Activated CD4-positive, alpha-beta T cell treated with anti-CD3 and anti-CD28 coated beads, Interleukin-10, Interleukin-2, amounts not matched to agents 100 ng/mL and 50 ng/mL, durations not matched to agents 16 hours and 8 hours (primary cell): ENCODE measurements around the gene NKX6-1.

Experiments
- DNase-seq: peaks from one replicate; pipeline ENCODE4 v3.0.0-alpha.2; 2020

Gene NKX6-1

DNA sequence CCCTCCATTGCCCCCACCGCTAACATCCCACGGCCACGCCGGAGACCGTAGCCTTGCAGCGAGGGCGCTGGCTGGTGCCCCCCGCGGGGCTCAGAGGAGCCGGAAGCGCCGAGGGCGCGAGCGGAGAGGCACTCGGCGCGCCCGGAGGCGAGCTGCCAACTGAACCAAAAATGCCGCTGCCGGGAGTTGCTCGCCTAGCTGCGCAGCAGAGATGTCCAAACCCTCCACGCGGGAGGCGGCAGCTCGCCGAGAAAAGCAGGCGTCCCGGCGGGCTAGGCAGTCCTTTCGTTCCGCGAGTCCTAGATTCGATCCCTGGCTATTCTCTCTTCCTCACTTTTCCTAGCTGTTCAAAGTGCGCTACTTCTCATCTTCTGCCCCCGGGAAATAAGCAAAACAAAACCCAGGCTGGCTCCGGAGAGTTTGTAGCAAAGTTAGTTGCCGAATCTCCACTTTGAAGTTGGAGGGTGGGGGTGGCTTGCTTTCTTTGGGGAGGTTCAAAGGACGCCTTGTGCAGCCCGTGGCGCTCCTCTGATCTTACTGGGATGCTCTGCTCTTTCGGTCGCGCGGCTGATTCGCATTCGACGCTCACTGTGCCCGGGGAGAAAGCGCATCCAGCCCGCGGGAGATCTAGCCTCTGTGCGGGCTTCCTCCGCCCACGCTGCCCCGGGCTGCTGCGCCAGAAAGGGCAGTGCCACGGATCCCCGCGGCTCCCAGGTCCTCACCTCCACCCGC, 723 bp downstream of the NKX6-1 start:
- no peak for DNase-seq

GRCh38 chr4:84497504-84498202, 1.4 kb downstream of the NKX6-1 start:
- no peak for DNase-seq

GRCh38 chr4:84496706-84497503, 2.2 kb downstream of the NKX6-1 start:
- DNase-seq, result no peak

GRCh38 chr4:84496331-84496705, 2.8 kb downstream of the NKX6-1 start:
- no peak for DNase-seq

DNA sequence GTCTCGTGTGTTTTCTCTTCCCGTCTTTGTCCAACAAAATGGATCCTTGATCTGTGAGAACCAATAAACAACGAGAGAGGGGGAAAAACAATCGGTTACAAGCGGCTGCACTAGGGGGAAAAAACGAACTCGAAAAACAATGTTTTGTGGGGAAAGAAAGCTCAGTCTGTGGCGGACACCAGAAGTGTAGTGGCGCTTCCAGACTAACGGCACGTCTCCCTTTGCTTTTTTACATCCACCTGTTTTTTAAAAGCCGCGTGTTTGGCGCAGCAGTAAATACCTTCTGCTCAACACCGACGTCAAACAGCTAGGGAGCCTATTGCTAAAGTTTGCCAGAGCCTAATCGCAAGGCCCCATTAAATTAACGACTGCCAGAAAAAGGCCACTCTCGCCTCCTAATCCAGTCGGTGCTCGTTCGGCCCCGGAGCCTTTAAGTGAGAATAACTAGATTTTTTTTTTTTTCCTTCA, 3.3 kb downstream of the NKX6-1 start:
- DNase-seq, result no peak

- DNase-seq, result no peak
Observed at GRCh38 chr4:84495118-84495793, 3.8 kb downstream of the NKX6-1 start.

DNA sequence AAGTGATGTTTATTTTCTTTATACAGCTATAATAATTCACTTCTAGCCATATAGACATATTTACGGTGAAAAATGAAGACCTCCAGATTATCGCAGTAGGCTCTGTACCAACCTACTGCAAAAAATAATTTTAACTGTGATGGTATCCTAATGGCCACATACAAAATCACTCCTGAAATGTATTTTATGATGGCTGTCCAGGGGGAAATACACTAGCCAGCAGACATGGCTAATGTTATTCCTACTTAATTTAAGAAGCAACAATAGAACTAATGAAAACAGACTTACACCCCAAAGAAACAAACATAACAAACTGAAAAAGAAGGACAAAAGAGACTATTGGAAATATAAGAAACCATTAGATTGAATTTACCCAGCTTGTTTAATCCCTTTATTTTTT, 4.6 kb downstream of the NKX6-1 start:
- no peak for DNase-seq

DNA sequence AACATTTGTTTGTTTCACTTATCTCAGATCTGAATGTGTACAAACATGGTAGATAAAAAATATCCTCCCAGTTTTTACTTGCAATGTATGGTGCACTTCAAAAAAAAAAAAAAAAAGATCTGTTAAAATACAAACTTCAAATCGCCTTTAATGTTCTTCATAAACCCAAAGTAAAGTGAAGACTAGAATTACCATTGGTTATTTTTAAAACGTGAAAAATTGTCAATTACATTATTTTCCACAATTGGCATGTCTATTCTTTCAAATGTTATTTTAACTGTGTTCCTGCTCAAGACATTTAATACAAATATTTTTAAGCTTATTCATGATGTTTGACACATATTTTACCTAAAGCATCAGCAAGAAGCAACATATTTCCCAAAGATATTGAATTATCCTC, 5.0 kb downstream of the NKX6-1 start:
- DNase-seq, result no peak

DNA sequence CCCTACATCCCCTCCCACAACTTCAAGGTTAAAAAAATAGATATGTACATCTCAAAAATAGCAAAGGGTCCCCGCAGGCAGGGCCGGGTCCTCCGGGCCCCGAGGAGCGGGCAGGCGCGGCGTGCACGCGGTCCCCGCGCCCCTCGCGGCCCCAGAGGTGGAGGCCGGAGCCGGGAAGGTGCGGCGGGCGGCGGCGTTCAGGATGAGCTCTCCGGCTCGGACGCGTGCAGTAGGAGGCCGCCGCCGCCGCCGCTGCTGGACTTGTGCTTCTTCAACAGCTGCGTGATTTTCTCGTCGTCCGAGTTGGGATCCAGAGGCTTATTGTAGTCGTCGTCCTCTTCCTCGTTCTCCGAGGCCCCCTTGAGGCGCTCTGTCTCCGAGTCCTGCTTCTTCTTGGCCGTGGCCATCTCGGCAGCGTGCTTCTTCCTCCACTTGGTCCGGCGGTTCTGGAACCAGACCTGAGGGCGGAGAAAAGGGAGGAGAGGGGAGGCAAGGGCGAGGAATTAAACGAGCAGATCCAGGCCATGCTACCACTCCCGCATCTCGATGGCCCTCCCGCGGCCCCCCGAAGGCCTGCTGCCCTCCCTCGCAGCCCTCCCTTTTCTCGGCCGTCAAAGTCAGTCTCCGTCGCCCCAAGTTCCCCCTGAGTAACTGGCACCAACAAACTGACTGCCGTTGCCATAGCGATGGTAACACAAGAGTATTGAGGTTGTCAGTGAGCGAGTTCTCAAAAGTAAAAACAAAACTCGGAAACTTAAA, 5.8 kb downstream of the NKX6-1 start:
- DNase-seq, result peak; percentile 30

- DNase-seq, result no peak
Observed at GRCh38 chr4:84492737-84493091, 6.4 kb downstream of the NKX6-1 start.

DNA sequence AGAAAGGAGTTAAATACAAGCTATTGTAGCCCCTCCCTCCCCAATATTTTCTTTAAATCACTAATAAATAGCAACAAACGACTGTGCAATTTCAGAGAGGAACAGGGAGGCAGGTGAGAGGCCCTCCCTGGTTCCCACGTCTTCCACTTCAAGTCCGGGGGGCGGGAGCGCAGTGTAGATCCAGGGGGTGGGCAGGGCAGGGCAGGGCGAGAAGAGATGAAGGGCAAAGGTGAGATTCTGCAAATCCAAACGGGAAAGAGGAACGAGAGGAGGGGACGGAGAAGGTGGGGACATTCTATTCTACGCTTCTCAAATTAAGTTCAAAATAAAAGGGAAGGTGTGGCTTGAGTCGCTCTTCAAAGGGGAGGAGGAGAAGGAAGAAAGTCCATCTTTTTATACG, 6.8 kb downstream of the NKX6-1 start:
- DNase-seq, result no peak

DNA sequence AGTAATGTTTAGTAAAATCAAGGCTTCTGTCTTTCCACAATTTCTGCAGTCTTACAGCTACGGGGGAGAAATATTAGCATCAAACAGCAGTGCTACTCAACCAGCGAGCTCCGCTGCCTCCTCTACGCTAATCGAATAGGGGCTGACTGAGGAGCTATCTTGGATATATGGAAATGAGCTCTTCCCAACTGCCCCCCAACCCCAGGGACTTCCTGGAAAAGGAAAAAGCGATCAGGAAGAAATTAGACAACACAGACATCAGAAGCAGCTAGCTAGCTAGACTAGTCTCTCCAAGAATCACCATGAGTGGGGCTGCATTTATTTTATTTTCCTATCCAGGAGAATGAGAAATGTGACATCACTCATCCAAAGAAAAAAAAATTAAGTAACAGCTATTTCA, 7.6 kb downstream of the NKX6-1 start:
- DNase-seq, result no peak

DNA sequence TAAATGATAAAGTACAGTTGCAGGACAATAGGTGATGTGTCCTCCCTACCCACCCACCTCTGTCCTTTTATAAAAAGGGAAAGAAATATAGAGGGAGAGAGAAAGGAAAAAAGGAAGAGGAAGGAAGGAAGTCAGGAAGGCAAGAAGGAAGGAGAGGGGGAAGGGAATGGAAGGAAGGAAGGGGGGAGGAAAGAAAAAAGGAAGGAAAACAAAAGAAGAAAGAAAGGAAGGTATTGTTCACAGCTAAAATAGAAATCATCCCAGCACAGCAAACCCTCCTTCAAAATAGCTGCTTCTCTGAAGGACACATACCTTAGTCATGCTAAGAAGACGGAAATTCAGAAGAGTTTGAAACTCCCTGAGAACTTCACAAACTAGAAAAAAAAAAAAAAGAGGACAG, 8.4 kb downstream of the NKX6-1 start:
- DNase-seq, result no peak

- DNase-seq, result no peak
Observed at GRCh38 chr4:84484236-84484635, 14.9 kb downstream of the NKX6-1 start.

DNA sequence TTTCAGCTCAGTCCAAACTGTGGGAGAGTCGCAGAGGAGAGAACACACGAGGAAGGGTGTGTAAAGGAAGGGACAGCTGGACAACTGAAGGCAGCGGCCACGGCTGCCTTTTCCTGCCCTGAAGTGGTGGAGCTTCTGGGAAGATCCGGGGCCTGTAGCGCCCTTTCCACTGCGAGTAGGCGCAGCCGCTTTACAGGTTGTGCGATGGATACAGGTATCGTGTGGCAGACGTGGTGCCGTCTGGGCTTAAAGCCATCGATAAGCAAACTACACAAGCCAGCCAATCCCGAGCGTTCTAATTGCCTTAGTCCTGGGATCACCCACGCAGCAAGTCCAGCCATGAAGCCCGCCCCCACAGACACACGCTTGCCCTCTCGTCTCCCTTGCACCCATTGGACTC, 15.4 kb downstream of the NKX6-1 start:
- DNase-seq, result no peak

- DNase-seq, result peak; percentile 26
Observed at GRCh38 chr4:84482564-84483563, 16.2 kb downstream of the NKX6-1 start.

DNA sequence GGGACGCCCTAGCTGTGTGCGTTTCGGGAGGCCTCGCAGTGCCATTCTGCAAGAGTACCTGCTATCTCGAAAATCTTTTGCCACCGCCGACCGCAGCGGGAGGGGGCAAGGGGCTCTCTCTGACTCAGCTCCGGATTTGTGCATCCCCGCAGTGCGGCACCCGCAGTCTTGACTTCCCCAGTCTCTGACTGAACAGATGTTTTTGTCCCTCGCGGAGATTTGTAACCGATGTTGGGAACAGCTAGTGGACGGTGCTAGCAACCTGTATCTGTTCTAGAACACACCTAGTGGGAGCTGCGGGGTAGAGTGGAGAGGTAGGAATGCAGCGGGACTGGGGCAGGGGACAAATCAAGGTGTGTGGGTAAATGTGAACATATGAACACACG, 17.2 kb downstream of the NKX6-1 start:
- DNase-seq, result no peak

GRCh38 chr4:84481077-84481859, 17.8 kb downstream of the NKX6-1 start:
- no peak for DNase-seq

- no peak for DNase-seq
Observed at GRCh38 chr4:84480082-84480481, 19.0 kb downstream of the NKX6-1 start.

- no peak for DNase-seq
Observed at GRCh38 chr4:84479663-84480062, 19.4 kb downstream of the NKX6-1 start.
